Mesothelial cell of epicardium (in vitro differentiated cells): ENCODE data around the gene WBP11. TPM values are rescaled to one million over a fixed set of nuclear protein-coding genes. Genes with fewer than 3 reads are reported as not detected.

ENCODE experiments used
- DNase-seq, 2 experiments: peaks; one replicate each; pipeline ENCODE4 v3.0.0; 2021; ENCODE audit warnings: low spot score in 2 of 2; ENCODE audit not compliant: unreplicated experiment in 2 of 2
- H3K27ac Mint-ChIP-seq: 2 replicates; pipeline ENCODE4 v1.8.0; 2021; ENCODE audit warnings: mixed read lengths
- H3K27me3 Mint-ChIP-seq: 2 replicates; pipeline ENCODE4 v1.8.0; 2021; ENCODE audit warnings: low read depth, mixed read lengths
- H3K36me3 Mint-ChIP-seq: 2 replicates; pipeline ENCODE4 v1.8.0; 2021; ENCODE audit warnings: mixed read lengths
- H3K4me1 Mint-ChIP-seq: 2 replicates; pipeline ENCODE4 v1.8.0; 2021; ENCODE audit warnings: mixed read lengths
- H3K4me3 Mint-ChIP-seq: 2 replicates; pipeline ENCODE4 v1.8.0; 2021; ENCODE audit warnings: mild to moderate bottlenecking, moderate library complexity, mixed read lengths
- H3K9me3 Mint-ChIP-seq: 2 replicates; pipeline ENCODE4 v1.8.0; 2021; ENCODE audit warnings: mixed read lengths
- CTCF ChIP-seq: fragments of 200-600 bp; sonication (generic); IDR thresholded peaks from one replicate; pipeline ENCODE4 v1.5.0; 2021; ENCODE audit warnings: antibody characterized with exemption; ENCODE audit not compliant: unreplicated experiment
- total RNA-seq: library from RNA; stranded (reverse); gene quantifications from 3 replicates; pipeline ENCODE4 v1.2.1, GENCODE V29; 2021

WBP11 gene
- 72.8 to 81.5 TPM (median 77.0 TPM) in 3 replicates for total RNA-seq

DNA sequence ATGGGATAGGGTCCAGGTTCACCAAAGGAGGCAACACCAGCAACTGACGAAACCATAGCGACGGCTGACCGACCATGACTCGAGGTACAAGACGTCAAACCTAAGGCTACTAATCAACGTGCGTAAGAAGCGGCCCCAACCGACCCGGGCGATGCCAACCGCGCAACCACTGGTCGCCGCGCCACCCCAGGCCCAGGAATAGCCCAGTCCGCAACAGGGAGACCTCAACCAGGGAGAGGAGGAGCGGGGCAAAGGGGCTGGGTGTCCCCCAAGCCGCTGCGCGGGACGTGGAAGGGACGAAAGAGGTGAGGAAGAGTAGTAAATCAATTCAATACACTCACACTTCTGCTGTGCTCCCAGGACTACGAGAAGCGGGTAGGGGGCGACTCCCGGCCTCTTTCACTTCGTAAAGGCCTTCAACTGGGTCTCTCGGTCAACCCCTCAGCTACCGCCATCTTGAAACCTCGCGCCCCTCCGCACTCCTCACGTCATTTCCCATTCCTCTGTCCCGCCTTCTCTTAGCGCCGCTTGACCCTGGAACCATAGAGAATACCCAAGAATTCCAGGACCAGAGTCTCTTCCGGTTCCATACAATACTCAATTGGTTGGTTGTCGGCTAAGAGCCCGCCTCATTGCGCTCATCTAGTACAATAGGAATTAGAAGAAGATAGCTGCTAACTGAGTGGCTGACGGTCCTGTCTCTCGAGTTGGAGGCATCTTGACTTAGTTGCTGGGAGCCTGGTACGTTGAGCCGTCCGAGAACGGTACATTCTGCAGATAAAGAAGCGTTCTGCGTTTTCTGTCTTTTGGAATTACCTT lies at the start of gene WBP11, which contains the start of gene C12orf60:
Gene WBP11, minus strand, starts transcription at position 468 of the 819 bp plus-strand sequence. CDS start 2,095 bp downstream, outside the sequence.
Gene C12orf60, plus strand, starts transcription at position 660 of the 819 bp plus-strand sequence. CDS start 19,266 bp downstream, outside the sequence.
- Mint-ChIP-seq H3K4me3 (no peak within 1 kb of the TSS), H3K27me3 (no peaks in the 10 kb centered on the region), H3K4me1 (peaks cover 18% of the 10 kb centered on the region), H3K36me3 (peaks cover 7% of the 10 kb centered on the region), H3K9me3 (no peaks in the 10 kb centered on the region), H3K27ac (no peak within 1 kb of the TSS)
- no peak for TF ChIP-seq CTCF
- peak; percentile 71 to 87 for DNase-seq

DNA sequence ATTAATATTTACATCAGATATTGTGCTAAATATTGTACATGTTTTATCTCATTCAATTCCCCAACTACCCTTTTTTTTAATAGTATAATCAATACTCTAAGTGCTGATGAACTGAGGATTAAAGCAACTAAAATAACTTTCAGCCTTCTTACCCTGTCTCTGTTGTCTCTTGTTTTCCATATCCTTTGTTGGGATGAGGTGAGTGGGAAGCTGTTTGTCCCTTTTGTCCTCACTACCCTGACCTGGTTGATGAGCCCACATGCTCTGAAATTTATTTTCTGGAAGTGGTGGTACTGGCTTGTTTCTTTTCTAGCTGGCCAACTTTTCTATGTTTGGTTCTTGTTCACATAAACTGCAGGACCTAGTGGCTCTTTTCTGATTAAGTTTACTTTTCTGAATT lies 49.6 kb upstream of the WBP11 start:
- no peak overlapping the region for H3K4me3 Mint-ChIP-seq
- H3K9me3 Mint-ChIP-seq, result peaks cover 18% of the 10 kb centered on the region
- H3K27ac Mint-ChIP-seq, result peak overlapping the region; percentile 95
- H3K27me3 Mint-ChIP-seq, result no peaks in the 10 kb centered on the region
- H3K4me1 Mint-ChIP-seq, result peaks cover 58% of the 10 kb centered on the region
- no peak for DNase-seq
- peaks cover 12% of the 10 kb centered on the region for H3K36me3 Mint-ChIP-seq
- no peak for TF ChIP-seq CTCF

- Mint-ChIP-seq H3K4me3 (no peak overlapping the region), H3K36me3 (no peaks in the 10 kb centered on the region), H3K4me1 (peaks cover 75% of the 10 kb centered on the region), H3K27ac (peak overlapping the region; percentile 93), H3K27me3 (no peaks in the 10 kb centered on the region), H3K9me3 (peaks cover 2% of the 10 kb centered on the region)
- DNase-seq, result no peak
- TF ChIP-seq CTCF, result no peak
Measured at GRCh38 chr12:14850929-14851663, 47.8 kb upstream of the WBP11 start.

- no peak overlapping the region for H3K4me3 Mint-ChIP-seq
- DNase-seq, result no peak
- H3K27me3 Mint-ChIP-seq, result no peaks in the 10 kb centered on the region
- no peak for TF ChIP-seq CTCF
- no peaks in the 10 kb centered on the region for H3K36me3 Mint-ChIP-seq
- peak overlapping the region; percentile 93 for H3K27ac Mint-ChIP-seq
- no peaks in the 10 kb centered on the region for H3K9me3 Mint-ChIP-seq
- peaks cover 73% of the 10 kb centered on the region for H3K4me1 Mint-ChIP-seq
Measured at GRCh38 chr12:14849661-14850060, 46.4 kb upstream of the WBP11 start.

DNA sequence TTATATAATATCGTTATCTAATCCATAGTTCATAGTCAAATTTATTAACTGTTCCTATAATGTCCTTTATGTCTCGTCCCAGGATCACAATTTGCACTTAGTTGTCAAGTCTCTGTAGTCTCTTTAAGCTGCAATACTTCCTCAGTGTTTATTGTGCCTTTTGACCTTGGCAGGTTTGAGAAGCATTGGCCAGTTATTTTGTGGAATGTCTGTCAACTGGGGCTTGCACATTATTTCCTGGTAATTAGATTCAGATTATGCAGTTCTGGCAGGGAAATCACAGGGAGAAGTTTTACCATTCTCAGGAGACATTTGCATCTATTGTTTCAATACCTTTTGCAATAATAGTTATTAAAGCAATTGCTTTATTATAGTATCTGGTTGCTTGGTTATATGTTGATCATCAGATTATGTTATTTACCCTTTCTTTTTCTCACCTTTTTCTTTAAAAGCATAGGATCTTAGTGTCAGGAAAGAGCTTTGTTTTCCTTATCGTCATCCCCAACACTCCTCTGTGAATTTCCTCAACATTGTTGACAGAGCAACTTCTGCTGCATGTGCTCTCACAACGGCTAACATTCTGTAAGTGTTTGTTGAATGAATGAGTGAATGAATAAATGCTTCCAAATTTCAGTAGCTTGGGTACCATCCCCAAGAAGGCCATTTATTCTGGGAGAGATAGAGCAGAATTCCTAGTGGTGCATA lies 43.8 kb upstream of the WBP11 start:
- Mint-ChIP-seq H3K27ac (peak overlapping the region; percentile 85), H3K4me1 (peaks cover 73% of the 10 kb centered on the region), H3K9me3 (no peaks in the 10 kb centered on the region), H3K27me3 (no peaks in the 10 kb centered on the region), H3K4me3 (no peak overlapping the region), H3K36me3 (no peaks in the 10 kb centered on the region)
- TF ChIP-seq CTCF, result no peak
- DNase-seq, result no peak
